Osteocyte (in vitro differentiated cells): ENCODE results near the gene FAM131C. TPM values are rescaled to one million over a fixed set of nuclear protein-coding genes. Genes with fewer than 3 reads are reported as not detected.
"Not testable (repeated sequence)": the region's sequence is repeated elsewhere in the genome, so short reads cannot be mapped to it uniquely, and the experiment has no call there.

Experiments
- DNase-seq: peaks from one replicate; pipeline ENCODE4 v3.0.0; 2021; ENCODE audit warnings: mixed read lengths; ENCODE audit not compliant: unreplicated experiment; ENCODE audit errors: extremely low spot score
- H3K27ac Mint-ChIP-seq: one replicate; pipeline ENCODE4 v1.8.0; 2021; ENCODE audit warnings: mild to moderate bottlenecking, mixed read lengths; ENCODE audit not compliant: unreplicated experiment
- H3K27me3 Mint-ChIP-seq: one replicate; pipeline ENCODE4 v1.8.0; 2021; ENCODE audit warnings: mixed read lengths; ENCODE audit not compliant: unreplicated experiment
- H3K36me3 Mint-ChIP-seq: one replicate; pipeline ENCODE4 v1.8.0; 2021; ENCODE audit warnings: mixed read lengths; ENCODE audit not compliant: unreplicated experiment
- H3K4me1 Mint-ChIP-seq: one replicate; pipeline ENCODE4 v1.8.0; 2021; ENCODE audit warnings: mixed read lengths; ENCODE audit not compliant: unreplicated experiment
- H3K4me3 Mint-ChIP-seq: one replicate; pipeline ENCODE4 v1.8.0; 2021; ENCODE audit warnings: mild to moderate bottlenecking, moderate library complexity, mixed read lengths; ENCODE audit not compliant: unreplicated experiment
- H3K9me3 Mint-ChIP-seq: one replicate; pipeline ENCODE4 v1.8.0; 2021; ENCODE audit warnings: mixed read lengths; ENCODE audit not compliant: unreplicated experiment
- total RNA-seq: library from RNA; stranded (reverse); gene quantifications from 2 replicates; pipeline ENCODE4 v1.2.1, GENCODE V29; 2021
- TF ChIP-seq, protein P1 (sequence below): fragments of 200-600 bp; sonication (generic); IDR thresholded peaks from 2 replicates; pipeline ENCODE4 v1.5.0; 2021; ENCODE audit warnings: antibody characterized with exemption, mild to moderate bottlenecking, moderate library complexity

The FAM131C gene
- total RNA-seq, 1 donor from 2014 or later = 0.73 TPM

DNA sequence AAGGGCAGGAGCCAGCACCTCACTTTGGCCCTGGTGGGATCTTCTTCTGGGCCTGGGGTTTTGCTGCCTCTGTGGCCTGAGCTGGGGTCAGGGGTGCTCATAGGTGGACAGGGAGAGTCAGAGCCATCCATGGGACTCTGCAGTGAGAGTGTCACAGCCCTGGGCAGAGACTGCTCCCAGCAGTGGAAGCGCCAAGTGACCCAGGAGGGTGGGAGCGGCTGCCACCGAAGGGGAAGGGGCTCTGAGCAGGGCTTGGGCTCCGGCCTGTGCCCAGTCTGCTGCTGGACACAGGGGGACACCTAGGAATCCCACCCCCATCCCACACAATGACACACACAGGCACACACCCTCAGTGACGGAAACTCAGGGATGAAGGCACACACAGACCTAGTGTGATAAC, 29.5 kb downstream of the FAM131C start:
- H3K27ac Mint-ChIP-seq = no peak overlapping the region
- no peaks in the 10 kb centered on the region for H3K36me3 Mint-ChIP-seq
- no peak for DNase-seq
- H3K4me3 Mint-ChIP-seq = no peak overlapping the region
- TF ChIP-seq, protein P1, sequence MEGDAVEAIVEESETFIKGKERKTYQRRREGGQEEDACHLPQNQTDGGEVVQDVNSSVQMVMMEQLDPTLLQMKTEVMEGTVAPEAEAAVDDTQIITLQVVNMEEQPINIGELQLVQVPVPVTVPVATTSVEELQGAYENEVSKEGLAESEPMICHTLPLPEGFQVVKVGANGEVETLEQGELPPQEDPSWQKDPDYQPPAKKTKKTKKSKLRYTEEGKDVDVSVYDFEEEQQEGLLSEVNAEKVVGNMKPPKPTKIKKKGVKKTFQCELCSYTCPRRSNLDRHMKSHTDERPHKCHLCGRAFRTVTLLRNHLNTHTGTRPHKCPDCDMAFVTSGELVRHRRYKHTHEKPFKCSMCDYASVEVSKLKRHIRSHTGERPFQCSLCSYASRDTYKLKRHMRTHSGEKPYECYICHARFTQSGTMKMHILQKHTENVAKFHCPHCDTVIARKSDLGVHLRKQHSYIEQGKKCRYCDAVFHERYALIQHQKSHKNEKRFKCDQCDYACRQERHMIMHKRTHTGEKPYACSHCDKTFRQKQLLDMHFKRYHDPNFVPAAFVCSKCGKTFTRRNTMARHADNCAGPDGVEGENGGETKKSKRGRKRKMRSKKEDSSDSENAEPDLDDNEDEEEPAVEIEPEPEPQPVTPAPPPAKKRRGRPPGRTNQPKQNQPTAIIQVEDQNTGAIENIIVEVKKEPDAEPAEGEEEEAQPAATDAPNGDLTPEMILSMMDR = no peak
- no peaks in the 10 kb centered on the region for H3K27me3 Mint-ChIP-seq
- H3K4me1 Mint-ChIP-seq = no peaks in the 10 kb centered on the region
- H3K9me3 Mint-ChIP-seq = no peaks in the 10 kb centered on the region

DNA sequence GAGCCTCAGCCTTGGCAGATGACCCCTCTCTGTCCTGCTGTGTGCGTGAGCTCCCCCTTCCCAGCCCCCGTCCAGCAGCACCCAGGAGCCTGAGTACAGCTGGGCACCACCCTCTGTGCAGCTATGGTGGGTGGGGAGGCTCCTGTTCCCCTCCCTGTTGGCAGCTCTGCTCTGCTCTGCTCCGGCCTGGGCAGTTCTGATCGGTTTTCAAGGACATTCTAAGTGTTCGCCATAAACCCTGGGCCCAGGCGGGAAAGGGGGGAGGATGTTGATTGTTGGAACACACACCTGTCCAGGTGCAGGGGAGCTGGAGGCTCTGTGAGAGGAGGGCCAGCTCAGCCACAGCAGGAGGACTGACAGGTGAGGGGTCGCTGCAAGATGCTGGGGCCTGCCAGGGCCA, 29.9 kb downstream of the FAM131C start, which contains the start of gene CLCNKB:
Gene CLCNKB, plus strand, starts transcription at position 262 of the 400 bp plus-strand sequence. CDS start 711 bp downstream, outside the sequence.
- DNase-seq = no peak
- Mint-ChIP-seq H3K9me3 (no peaks in the 10 kb centered on the region), H3K4me3 (no peak within 1 kb of the TSS), H3K36me3 (no peaks in the 10 kb centered on the region), H3K27me3 (no peaks in the 10 kb centered on the region), H3K4me1 (no peaks in the 10 kb centered on the region), H3K27ac (no peak within 1 kb of the TSS)
- TF ChIP-seq, protein P1 = no peak

DNA sequence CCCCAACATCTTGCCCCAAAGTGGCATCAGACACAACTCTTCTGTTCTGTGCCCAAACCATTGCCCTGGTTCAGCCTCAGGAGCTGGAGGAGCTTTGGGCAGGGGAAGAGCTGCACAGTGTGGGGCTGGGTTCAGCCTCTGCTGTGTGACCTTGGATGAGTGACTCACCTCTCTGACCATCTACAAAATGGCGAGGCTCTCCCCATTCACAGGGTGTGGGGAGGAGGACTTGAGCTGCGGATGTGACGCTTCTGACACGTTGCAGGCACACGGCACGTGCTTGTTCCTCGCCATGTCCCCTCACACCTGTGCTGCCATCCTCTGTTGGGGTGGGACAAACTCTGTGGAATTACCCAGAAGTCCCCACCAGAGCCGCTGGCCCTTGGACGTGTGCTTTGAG, 30.8 kb downstream of the FAM131C start:
- not testable (repeated sequence) for H3K4me1 Mint-ChIP-seq, H3K4me3 Mint-ChIP-seq, H3K9me3 Mint-ChIP-seq, H3K27ac Mint-ChIP-seq, H3K27me3 Mint-ChIP-seq, H3K36me3 Mint-ChIP-seq, DNase-seq

DNA sequence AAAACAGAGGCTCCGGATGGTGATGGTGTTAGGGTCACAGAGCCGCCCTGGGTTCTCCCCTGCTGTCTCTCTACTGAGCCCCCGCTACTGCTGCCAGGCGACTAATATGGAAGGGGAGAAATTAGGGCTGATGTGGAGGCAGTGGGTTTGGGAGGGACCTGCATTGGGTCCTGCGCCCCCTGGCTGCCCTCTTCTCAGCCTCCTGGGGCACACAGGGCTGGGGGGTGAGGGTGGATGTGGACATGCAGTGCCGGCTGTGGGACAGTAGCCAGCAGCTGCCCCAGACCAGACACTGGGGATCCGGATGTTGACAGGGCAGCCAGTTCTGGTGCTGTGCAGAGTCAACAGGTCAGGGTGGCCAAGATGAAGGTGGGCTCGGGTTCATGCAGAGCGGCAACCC, 31.4 kb downstream of the FAM131C start:
- peaks cover 6% of the 10 kb centered on the region for H3K27me3 Mint-ChIP-seq
- DNase-seq = no peak
- no peak overlapping the region for H3K27ac Mint-ChIP-seq
- no peak overlapping the region for H3K4me3 Mint-ChIP-seq
- H3K9me3 Mint-ChIP-seq = no peaks in the 10 kb centered on the region
- TF ChIP-seq, protein P1 = no peak
- H3K36me3 Mint-ChIP-seq = no peaks in the 10 kb centered on the region
- H3K4me1 Mint-ChIP-seq = no peaks in the 10 kb centered on the region

DNA sequence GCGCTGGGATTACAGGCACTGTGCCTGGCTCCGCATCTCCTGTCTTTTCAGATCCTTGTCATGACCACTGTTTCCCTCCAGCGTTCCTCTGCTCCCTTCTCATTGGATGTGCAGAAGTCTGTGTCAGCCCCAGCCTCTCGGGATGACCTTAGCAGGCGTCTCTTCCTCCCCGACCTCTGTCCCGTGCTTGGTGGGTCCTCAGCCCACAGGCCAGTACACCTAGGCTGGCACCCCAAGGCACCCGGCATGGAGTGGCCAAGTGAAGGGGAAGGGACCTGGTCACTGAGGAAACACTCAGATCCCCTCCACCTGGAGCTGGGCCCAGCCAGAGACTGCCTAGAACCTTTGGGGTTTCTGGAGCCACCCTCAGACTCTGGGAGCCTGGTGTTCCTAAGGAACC, 32.3 kb downstream of the FAM131C start:
- no peaks in the 10 kb centered on the region for H3K9me3 Mint-ChIP-seq
- H3K27me3 Mint-ChIP-seq = peaks cover 6% of the 10 kb centered on the region
- no peak overlapping the region for H3K4me3 Mint-ChIP-seq
- no peaks in the 10 kb centered on the region for H3K36me3 Mint-ChIP-seq
- DNase-seq = no peak
- H3K27ac Mint-ChIP-seq = no peak overlapping the region
- TF ChIP-seq, protein P1 = no peak
- H3K4me1 Mint-ChIP-seq = no peaks in the 10 kb centered on the region

DNA sequence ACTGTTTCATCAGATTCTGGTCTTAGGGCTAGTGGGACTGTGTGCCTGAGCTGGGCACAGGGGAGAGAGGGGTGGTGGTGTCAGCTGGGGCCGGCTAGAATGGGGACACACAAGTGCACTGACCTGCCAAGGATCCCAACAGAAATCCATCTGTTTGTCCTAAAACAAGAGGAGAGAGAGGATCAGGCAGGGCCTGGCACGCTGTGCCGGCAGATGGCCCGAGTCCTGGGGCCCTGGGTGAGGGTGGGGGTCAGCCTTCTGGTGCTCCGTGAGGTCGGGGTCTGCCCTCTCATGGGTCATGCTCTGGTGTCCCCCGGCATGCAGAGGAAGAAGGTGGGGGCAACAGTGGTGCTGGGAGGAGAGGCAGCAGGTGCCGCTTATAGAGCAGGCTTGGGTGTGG, 33.6 kb downstream of the FAM131C start:
- not testable (repeated sequence) for DNase-seq, H3K27me3 Mint-ChIP-seq, H3K4me3 Mint-ChIP-seq, H3K27ac Mint-ChIP-seq, H3K4me1 Mint-ChIP-seq, H3K36me3 Mint-ChIP-seq, H3K9me3 Mint-ChIP-seq
